Measurements from ENCODE around the gene TANK. TPM values are rescaled to one million over a fixed set of nuclear protein-coding genes. Genes with fewer than 3 reads are reported as not detected.
A peak's percentile ranks its signal among the peaks of the same experiment; 100 is the strongest.

TANK gene
- total and polyA plus RNA-seq, 2 of the 13 experiments (the other 11 are each of a cell fraction or from before 2014, with no cell fraction given), result 66.9 to 96.1 TPM

DNA sequence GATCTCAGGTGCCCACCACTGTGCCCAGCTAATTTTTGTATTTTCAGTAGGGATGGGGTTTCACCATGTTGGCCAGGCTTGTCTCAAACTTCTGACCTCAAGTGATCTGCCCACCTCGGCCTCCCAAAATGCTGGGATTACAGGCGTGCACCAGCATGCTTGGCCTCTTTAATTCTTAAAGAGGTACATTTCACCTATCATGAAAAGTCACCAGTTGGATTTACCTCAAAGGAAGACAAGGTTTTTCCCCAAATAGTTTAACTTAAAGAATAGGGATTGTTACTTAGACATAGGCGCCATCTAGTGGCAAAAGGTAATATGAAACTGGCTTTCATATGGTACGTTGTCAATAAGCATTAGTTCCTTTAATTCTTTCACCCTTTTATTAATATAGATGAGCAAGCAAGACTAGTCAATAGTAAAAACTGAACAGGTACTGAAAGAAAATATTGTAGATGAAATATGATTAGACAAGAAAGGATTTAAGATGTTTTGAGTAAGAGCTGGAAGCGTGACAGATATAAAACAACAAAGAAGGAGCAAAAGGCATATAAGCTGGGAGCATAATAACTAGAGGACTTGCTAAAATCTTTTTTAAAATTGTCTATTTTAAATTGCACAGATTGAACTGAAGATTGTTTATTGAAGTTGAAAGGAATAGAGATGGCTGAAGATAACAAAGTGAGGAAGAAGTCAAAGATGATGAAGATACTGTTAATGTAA, 113.0 kb downstream of the TANK start (continued):
- TF ChIP-seq STAG1 (CRISPR knock-in tag; IDR thresholded peaks at IDR 0.05) (peak; percentile 84), ZNF788 (CRISPR knock-in tag; IDR thresholded peaks at IDR 0.05; ENCODE audit: borderline replicate concordance) (no peak), ZNF552 (CRISPR knock-in tag; IDR thresholded peaks at IDR 0.05; ENCODE audit: borderline replicate concordance) (no peak), ZNF768 (CRISPR knock-in tag; IDR thresholded peaks at IDR 0.05) (no peak), ZNF572 (CRISPR knock-in tag; IDR thresholded peaks at IDR 0.05) (no peak), U2AF2 (IDR thresholded peaks at IDR 0.05; ENCODE audit: low read depth, low read length) (no peak), REXO4 (CRISPR knock-in tag; IDR thresholded peaks at IDR 0.05; ENCODE audit: borderline replicate concordance) (no peak), FOXA1 (IDR thresholded peaks at IDR 0.05) (no peak), FOXA1 (CRISPR knock-in tag; IDR thresholded peaks at IDR 0.05) (peak; percentile 53), LCORL (IDR thresholded peaks at IDR 0.05) (no peak), LCORL (CRISPR knock-in tag; IDR thresholded peaks at IDR 0.05) (no peak), RAD51 (IDR thresholded peaks at IDR 0.05; ENCODE audit: borderline replicate concordance) (no peak), MAFF (IDR thresholded peaks at IDR 0.05; ENCODE audit: low read depth, low read length) (no peak), FOXA3 (CRISPR knock-in tag; IDR thresholded peaks at IDR 0.05) (peak; percentile 78), MED13 (CRISPR knock-in tag; IDR thresholded peaks at IDR 0.05) (no peak), FOXJ3 (CRISPR knock-in tag; IDR thresholded peaks at IDR 0.05; ENCODE audit: borderline replicate concordance) (no peak), MEIS1 (CRISPR knock-in tag; IDR thresholded peaks at IDR 0.05; ENCODE audit: borderline replicate concordance) (no peak), ZNF543 (CRISPR knock-in tag; IDR thresholded peaks at IDR 0.05) (no peak), SMC3 (IDR thresholded peaks at IDR 0.05; ENCODE audit: low read length) (peak; percentile 65), ZNF274 (CRISPR knock-in tag; IDR thresholded peaks at IDR 0.05) (no peak), PHF5A (CRISPR knock-in tag; IDR thresholded peaks at IDR 0.05; ENCODE audit: low read depth, unreplicated experiment) (no peak)
- TF ChIP-seq, protein P1, sequence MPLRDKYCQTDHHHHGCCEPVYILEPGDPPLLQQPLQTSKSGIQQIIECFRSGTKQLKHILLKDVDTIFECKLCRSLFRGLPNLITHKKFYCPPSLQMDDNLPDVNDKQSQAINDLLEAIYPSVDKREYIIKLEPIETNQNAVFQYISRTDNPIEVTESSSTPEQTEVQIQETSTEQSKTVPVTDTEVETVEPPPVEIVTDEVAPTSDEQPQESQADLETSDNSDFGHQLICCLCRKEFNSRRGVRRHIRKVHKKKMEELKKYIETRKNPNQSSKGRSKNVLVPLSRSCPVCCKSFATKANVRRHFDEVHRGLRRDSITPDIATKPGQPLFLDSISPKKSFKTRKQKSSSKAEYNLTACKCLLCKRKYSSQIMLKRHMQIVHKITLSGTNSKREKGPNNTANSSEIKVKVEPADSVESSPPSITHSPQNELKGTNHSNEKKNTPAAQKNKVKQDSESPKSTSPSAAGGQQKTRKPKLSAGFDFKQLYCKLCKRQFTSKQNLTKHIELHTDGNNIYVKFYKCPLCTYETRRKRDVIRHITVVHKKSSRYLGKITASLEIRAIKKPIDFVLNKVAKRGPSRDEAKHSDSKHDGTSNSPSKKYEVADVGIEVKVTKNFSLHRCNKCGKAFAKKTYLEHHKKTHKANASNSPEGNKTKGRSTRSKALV (CRISPR knock-in tag; IDR thresholded peaks at IDR 0.05), result no peak
- TF ChIP-seq, protein P2, sequence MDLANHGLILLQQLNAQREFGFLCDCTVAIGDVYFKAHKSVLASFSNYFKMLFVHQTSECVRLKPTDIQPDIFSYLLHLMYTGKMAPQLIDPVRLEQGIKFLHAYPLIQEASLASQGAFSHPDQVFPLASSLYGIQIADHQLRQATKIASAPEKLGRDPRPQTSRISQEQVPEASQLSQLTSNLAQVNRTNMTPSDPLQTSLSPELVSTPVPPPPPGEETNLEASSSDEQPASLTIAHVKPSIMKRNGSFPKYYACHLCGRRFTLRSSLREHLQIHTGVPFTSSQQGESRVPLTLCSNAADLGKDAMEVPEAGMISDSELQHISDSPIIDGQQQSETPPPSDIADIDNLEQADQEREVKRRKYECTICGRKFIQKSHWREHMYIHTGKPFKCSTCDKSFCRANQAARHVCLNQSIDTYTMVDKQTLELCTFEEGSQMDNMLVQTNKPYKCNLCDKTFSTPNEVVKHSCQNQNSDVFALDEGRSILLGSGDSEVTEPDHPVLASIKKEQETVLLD (CRISPR knock-in tag; IDR thresholded peaks at IDR 0.05; ENCODE audit: low read depth), result no peak
- TF ChIP-seq, protein P3, sequence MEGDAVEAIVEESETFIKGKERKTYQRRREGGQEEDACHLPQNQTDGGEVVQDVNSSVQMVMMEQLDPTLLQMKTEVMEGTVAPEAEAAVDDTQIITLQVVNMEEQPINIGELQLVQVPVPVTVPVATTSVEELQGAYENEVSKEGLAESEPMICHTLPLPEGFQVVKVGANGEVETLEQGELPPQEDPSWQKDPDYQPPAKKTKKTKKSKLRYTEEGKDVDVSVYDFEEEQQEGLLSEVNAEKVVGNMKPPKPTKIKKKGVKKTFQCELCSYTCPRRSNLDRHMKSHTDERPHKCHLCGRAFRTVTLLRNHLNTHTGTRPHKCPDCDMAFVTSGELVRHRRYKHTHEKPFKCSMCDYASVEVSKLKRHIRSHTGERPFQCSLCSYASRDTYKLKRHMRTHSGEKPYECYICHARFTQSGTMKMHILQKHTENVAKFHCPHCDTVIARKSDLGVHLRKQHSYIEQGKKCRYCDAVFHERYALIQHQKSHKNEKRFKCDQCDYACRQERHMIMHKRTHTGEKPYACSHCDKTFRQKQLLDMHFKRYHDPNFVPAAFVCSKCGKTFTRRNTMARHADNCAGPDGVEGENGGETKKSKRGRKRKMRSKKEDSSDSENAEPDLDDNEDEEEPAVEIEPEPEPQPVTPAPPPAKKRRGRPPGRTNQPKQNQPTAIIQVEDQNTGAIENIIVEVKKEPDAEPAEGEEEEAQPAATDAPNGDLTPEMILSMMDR (CRISPR knock-in tag; IDR thresholded peaks at IDR 0.05), result peak; percentile 81
- TF ChIP-seq, protein P4, sequence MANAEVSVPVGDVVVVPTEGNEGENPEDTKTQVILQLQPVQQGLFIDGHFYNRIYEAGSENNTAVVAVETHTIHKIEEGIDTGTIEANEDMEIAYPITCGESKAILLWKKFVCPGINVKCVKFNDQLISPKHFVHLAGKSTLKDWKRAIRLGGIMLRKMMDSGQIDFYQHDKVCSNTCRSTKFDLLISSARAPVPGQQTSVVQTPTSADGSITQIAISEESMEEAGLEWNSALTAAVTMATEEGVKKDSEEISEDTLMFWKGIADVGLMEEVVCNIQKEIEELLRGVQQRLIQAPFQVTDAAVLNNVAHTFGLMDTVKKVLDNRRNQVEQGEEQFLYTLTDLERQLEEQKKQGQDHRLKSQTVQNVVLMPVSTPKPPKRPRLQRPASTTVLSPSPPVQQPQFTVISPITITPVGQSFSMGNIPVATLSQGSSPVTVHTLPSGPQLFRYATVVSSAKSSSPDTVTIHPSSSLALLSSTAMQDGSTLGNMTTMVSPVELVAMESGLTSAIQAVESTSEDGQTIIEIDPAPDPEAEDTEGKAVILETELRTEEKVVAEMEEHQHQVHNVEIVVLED (CRISPR knock-in tag; IDR thresholded peaks at IDR 0.05; ENCODE audit: borderline replicate concordance), result no peak

Measured in HepG2 (cell line).